ENCODE measurements around the gene ATF4. TPM values are rescaled to one million over a fixed set of nuclear protein-coding genes. Genes with fewer than 3 reads are reported as not detected.

ATF4 gene
- total RNA-seq, 1 experiment from 2014 or later, result 372 TPM

DNA sequence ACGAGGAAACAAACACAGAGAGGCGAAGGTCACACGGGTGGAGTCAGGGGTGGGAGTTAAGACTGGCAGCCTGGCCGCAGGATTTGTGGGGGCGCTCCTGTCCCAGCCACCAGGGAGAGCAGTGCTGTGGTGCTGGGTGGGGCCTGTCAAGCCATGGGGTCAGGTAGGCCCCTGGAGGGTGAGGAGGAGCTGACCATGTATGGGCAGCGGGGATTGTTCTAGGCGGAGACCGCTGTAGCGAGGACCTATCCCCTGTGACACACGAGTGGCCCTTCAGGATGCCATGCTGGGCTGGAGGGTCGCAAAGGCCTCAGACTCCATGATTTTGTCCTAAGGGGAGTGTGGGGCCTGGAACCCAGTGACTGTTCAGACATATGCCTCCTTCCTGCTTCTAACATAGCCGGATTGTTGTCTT lies 13.7 kb downstream of the ATF4 start:
- intact Hi-C loops (cut with micrococcal nuclease; ENCODE audit: unreplicated experiment), result no loop called here
- no peak for DNase-seq
- no peak overlapping the region for H3K4me3 Mint-ChIP-seq (ENCODE audit: low read depth, unreplicated experiment)
- H3K36me3 Mint-ChIP-seq (ENCODE audit: insufficient read depth, unreplicated experiment), result peaks cover 43% of the 10 kb centered on the region
- H3K27me3 Mint-ChIP-seq (ENCODE audit: unreplicated experiment), result no peaks in the 10 kb centered on the region
- CTCF ChIA-PET, result interaction anchor here (1.1 to 2.1 kb wide), 3 partner anchors 490 to 503 kb away, joined by 3 to 8 read pairs (median 4); no protein-coding TSS in a partner anchor
- no TSS peak for BruUV-seq (replicated peaks)
- TF ChIP-seq, protein P1, sequence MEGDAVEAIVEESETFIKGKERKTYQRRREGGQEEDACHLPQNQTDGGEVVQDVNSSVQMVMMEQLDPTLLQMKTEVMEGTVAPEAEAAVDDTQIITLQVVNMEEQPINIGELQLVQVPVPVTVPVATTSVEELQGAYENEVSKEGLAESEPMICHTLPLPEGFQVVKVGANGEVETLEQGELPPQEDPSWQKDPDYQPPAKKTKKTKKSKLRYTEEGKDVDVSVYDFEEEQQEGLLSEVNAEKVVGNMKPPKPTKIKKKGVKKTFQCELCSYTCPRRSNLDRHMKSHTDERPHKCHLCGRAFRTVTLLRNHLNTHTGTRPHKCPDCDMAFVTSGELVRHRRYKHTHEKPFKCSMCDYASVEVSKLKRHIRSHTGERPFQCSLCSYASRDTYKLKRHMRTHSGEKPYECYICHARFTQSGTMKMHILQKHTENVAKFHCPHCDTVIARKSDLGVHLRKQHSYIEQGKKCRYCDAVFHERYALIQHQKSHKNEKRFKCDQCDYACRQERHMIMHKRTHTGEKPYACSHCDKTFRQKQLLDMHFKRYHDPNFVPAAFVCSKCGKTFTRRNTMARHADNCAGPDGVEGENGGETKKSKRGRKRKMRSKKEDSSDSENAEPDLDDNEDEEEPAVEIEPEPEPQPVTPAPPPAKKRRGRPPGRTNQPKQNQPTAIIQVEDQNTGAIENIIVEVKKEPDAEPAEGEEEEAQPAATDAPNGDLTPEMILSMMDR (IDR thresholded peaks at IDR 0.05; ENCODE audit: unreplicated experiment), result no peak
- no peak overlapping the region for H3K27ac Mint-ChIP-seq (ENCODE audit: unreplicated experiment)
- H3K4me1 Mint-ChIP-seq (ENCODE audit: low read depth, unreplicated experiment), result peaks cover 32% of the 10 kb centered on the region
- H3K9me3 Mint-ChIP-seq (ENCODE audit: low read depth, unreplicated experiment), result no peaks in the 10 kb centered on the region

DNA sequence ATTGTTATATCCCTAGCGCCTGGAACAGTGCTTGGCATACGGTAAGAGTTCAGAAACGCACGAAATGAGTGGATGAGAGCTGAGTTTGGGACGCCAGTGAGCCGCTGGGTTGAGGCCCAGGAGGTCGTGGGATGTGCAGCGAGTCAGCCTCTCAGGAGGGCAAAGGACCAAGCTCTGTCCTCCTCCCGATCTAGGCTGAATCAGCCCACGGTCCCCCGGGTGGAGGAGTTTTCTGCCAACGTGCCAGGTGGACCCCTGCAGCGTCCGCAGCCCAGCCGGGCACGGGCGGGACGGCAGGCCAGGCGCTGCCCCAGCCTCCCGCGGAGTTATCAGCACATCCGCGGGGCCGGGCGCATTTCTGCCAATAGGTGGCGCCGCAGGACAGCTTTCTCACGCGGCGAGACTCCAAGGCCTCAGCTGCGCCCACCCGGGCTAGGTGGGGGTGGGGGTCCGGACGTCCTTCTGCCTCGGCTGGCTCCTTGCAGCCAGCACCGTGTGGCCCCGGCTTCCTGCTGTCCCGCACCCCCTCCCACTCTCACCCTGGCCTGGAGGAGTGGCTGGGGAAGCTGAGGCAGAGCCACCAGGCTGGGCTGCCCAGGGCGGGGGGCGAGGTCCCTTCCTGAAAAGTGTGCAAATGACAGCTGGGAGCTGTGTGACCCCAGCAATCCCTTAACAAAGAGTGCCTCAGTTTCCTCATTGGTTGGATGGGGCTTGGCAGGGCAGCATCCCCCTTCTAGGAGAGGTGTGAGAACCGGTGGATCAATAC lies 14.4 kb downstream of the ATF4 start:
- no peak overlapping the region for H3K27ac Mint-ChIP-seq (ENCODE audit: unreplicated experiment)
- H3K9me3 Mint-ChIP-seq (ENCODE audit: low read depth, unreplicated experiment), result no peaks in the 10 kb centered on the region
- peak; percentile 87 for DNase-seq
- TF ChIP-seq, protein P1 (IDR thresholded peaks at IDR 0.05; ENCODE audit: unreplicated experiment), result peak; percentile 95
- H3K27me3 Mint-ChIP-seq (ENCODE audit: unreplicated experiment), result peaks cover 4% of the 10 kb centered on the region
- peaks cover 36% of the 10 kb centered on the region for H3K36me3 Mint-ChIP-seq (ENCODE audit: insufficient read depth, unreplicated experiment)
- intact Hi-C loops (cut with micrococcal nuclease; ENCODE audit: unreplicated experiment), result loop anchor here (5.0 kb wide), 1 partner anchor 503 kb away; no protein-coding TSS in a partner anchor
- BruUV-seq (replicated peaks), result no TSS peak
- H3K4me3 Mint-ChIP-seq (ENCODE audit: low read depth, unreplicated experiment), result no peak overlapping the region
- H3K4me1 Mint-ChIP-seq (ENCODE audit: low read depth, unreplicated experiment), result peaks cover 25% of the 10 kb centered on the region
- CTCF ChIA-PET, result interaction anchor here (0.6 to 2.1 kb wide), 6 partner anchors 97 to 502 kb away, joined by 3 to 8 read pairs (median 4); partner anchors contain the start of gene TAB1

DNA sequence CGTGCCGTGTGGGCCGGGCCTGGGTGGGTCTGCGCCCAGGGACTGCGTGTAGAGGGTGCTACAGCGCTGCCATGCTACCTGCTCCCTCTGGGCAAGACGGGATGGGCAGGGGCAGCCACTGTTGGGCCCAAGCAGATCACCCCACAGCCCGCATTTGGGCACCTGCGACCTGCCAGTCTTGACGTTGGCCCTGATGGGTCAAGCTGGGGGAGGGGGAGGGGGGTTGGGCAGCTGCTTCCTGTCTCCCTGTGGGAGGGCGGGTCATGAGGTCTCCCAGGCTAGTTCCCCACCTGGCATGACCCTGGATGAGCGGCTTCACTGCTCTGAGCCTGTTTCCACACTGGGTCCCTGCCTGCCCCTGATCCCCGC lies 15.0 kb downstream of the ATF4 start:
- intact Hi-C loops (cut with micrococcal nuclease; ENCODE audit: unreplicated experiment), result loop anchor here (5.0 kb wide), 1 partner anchor 502 kb away; no protein-coding TSS in a partner anchor
- no peak for DNase-seq
- H3K36me3 Mint-ChIP-seq (ENCODE audit: insufficient read depth, unreplicated experiment), result peaks cover 30% of the 10 kb centered on the region
- H3K9me3 Mint-ChIP-seq (ENCODE audit: low read depth, unreplicated experiment), result no peaks in the 10 kb centered on the region
- no peak overlapping the region for H3K4me3 Mint-ChIP-seq (ENCODE audit: low read depth, unreplicated experiment)
- H3K4me1 Mint-ChIP-seq (ENCODE audit: low read depth, unreplicated experiment), result peaks cover 20% of the 10 kb centered on the region
- peaks cover 10% of the 10 kb centered on the region for H3K27me3 Mint-ChIP-seq (ENCODE audit: unreplicated experiment)
- TF ChIP-seq, protein P1 (IDR thresholded peaks at IDR 0.05; ENCODE audit: unreplicated experiment), result no peak
- CTCF ChIA-PET, result interaction anchor here (1.1 to 2.1 kb wide), 5 partner anchors 136 to 501 kb away, joined by 3 to 8 read pairs (median 3); partner anchors contain the start of gene TAB1
- no peak overlapping the region for H3K27ac Mint-ChIP-seq (ENCODE audit: unreplicated experiment)
- BruUV-seq (replicated peaks), result no TSS peak

DNA sequence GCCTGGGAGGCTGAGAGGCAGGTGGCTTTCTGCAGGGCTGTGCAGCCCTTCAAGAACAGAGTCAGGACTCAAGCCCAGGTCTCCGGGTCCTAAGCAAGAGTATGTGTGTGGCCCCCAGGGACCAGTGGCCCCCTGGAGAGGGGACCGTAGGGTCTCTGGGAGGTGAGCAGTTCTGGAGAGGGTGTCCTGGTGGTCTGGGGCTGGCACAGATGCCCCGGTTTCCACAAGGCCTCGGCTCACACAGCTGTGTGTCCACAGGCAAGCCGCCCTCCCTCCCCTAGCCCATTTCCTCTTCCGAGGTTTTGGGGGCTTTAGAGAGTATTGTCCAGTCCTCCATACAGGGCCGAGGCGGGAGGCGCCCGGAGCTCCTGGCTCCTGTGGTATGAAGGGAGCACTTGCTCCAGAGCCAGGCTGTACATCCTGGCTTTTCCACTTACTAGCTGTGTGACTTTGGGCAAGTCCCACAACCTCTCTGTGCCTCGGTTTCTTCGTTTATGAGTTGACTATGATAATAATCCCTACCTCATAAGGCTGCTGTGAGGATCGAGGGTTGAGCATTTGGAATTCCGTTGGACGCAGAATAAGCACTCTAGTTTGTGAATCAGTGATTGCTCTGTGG lies 15.6 kb downstream of the ATF4 start:
- Mint-ChIP-seq H3K36me3 (ENCODE audit: insufficient read depth, unreplicated experiment) (peaks cover 24% of the 10 kb centered on the region), H3K4me3 (ENCODE audit: low read depth, unreplicated experiment) (no peak overlapping the region), H3K4me1 (ENCODE audit: low read depth, unreplicated experiment) (peaks cover 14% of the 10 kb centered on the region), H3K27ac (ENCODE audit: unreplicated experiment) (no peak overlapping the region), H3K9me3 (ENCODE audit: low read depth, unreplicated experiment) (no peaks in the 10 kb centered on the region), H3K27me3 (ENCODE audit: unreplicated experiment) (peaks cover 16% of the 10 kb centered on the region)
- CTCF ChIA-PET, result interaction anchor here (1.2 to 2.1 kb wide), 3 partner anchors 136 to 489 kb away, joined by 3 to 8 read pairs (median 3); partner anchors contain the start of gene TAB1
- BruUV-seq (replicated peaks), result no TSS peak
- TF ChIP-seq, protein P1 (IDR thresholded peaks at IDR 0.05; ENCODE audit: unreplicated experiment), result no peak
- no peak for DNase-seq
- intact Hi-C loops (cut with micrococcal nuclease; ENCODE audit: unreplicated experiment), result loop anchor here (5.0 kb wide), 1 partner anchor 501 kb away; no protein-coding TSS in a partner anchor

Data from Calu3 (cell line).